DMS53 (cell line): Measurements from ENCODE around the gene THAP7.

Experiments
- DNase-seq: peaks from one replicate; lab custom pipeline; 2025; lab: John Stamatoyannopoulos, UW

THAP7 gene

DNA sequence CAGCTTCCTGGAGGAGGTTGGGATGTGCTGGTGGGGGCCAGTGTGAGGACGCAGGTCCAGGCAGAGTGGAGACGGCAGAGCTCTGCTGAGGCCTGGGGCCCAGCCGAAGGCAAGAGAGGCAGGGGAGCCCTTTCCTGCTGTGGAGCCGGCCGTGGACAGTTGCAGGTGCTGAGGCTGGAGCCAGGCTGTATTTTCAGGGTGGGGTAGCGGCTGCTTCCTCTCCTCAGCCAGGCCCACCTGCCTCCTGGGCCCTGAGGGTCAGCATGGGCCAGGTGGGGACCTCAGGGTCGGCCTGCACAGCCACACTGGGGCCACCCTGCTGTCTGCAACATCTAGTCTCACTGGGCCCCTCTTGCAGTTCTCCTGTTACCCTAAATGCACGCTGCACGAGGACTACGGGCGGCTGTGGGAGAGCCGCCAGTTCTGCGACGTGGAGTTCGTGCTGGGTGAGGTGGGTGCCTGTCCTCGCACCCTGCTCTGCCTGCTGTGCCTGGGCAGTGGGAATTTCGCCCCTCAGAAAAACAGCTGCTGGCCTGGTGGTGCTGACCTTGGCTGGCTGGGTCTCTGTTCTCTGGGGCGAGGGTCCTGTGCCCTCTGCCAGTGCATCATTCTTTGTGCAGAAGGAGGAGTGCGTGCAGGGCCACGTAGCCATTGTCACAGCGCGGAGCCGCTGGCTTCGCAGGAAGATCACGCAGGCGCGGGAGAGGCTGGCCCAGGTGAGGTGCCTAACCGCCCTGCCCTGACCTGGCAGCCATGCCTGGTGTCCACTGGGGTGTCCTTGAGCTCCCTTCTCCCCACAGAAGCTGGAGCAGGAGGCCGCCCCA lies 8.4 kb downstream of the THAP7 start:
- no peak for DNase-seq

DNA sequence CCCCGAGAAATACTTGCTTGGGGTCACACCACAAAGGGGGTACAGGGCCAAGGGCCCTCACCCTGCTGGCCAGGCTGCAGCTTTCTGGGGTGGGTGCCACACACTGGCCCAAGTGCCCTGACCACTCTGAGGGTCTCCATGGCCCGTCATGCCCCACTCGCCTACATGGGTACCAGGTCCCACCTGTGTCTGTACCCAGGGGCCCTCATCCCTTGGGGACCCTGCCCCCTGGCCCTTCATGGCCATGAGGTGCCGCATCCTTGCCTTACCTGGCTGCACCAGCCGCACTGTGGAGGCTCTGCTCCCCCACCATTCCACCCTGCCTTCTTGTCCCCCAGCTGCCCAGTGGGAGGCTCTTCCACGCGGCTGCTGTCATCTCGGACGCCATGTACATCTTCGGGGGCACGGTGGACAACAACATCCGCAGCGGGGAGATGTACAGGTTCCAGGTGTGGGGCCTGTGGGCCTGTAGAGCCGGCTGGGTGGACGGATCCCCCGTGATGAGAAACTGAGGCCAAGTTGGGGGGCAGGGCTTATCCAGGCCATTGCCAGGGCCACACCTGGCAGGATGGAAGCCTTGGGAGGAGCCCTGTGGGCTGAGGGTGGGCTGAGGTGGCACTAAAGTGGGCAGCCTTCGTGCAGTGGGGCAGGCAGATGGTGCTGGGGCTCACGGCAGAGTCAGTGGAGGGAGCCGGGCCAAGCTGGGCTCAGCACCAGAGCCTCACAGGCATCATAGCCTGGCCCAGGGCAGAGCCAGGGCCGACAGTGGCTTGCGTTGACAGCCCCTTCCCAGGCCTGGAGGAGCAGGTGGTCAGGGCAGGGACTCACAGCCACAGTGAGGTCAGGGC lies 9.2 kb downstream of the THAP7 start:
- no peak for DNase-seq

DNA sequence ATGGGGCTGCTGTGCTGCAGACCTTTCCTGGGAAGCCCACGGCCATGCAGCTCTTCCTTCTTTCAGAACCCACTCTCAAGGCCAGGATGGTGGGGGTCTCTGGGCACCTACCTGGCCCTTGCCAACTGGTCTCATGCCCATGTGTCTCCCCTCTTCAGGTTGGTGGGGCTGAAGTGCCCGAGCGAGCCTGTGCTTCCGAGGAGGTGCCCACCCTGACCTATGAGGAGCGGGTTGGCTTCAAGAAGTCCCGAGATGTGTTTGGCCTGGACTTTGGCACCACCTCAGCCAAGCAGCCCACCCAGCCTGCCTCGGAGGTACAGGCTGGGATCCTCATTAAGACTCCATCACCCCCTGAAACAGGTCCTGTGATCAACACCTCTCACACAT lies 9.9 kb downstream of the THAP7 start:
- DNase-seq = no peak

DNA sequence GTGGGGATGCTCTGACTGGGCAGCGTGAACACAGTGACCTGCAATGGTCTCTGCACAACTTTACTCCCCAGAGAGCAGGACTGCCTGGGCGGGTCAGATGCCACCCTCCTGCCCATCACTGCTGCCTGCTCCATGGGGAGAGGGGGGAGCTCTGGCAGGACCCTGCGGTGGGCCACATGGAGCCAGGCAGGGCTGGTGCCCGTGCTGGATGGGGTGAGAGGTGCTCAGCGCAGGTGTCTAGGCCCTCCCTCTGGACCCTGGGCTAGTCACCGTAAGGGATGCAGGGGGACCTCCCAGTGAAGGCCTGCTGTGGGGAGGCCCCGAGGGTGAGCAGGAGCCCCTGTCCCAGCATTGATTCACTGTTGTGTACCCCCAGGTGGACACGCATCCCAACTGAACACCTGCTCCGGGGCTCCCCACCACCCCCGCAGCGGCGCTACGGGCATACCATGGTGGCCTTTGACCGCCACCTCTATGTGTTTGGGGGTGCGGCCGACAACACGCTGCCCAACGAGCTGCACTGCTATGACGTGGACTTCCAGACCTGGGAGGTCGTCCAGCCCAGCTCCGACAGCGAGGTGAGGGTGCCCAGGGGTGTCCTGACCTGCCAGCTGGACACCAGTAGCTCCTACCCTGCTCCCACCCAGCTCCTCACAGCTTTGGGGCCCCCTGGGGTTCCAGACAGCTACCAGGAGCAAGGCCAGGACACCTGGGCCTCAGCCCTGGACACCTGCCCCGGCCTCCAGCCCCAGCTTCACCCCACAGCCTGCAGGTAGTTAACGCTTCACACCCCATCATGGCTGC lies 10.5 kb downstream of the THAP7 start:
- no peak for DNase-seq

DNA sequence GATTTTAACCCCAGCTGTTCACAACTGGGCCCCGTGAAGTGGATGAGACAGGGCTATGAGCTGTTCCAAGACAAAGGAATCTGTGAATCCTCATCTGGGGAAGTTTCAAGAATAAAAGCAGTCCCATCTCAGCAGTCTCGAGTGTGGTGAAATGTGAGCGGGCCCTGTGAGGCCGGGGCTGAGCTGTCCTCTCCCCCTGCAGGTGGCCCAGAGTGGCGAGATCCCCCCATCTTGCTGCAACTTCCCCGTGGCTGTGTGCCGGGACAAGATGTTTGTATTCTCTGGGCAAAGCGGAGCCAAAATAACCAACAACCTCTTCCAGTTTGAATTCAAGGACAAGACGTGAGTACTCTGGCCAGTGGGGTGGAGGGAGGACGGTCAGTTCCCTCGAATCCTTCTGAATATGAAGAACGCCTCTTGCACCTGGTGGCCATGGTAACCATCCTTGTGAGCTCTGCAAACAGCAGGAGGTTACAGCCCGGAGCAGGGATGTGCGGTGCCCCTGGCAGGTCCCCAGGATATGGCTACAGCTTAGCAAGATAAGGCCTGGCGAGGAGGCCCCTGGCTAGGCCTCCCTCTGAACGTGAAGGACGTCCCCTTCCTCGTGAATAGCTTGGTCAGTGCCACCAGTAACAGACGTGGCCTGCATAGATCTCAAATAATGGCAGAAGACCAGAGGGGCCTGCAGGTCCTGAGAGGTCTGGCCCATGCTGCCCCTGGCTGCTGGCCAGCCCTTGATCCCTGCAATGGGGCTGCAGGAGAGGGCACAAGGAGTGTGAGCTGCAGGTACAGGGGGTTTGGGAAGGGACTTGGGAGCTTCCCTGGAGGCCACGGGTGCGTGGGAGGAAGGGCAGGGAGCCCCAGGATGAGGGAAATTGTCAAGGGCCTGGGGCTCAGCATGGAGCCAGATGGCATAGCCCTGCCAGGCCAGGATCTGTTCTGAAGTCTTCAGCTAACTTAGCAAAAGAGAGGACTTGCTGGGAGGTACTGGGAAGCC lies 11.4 kb downstream of the THAP7 start:
- DNase-seq = no peak

DNA sequence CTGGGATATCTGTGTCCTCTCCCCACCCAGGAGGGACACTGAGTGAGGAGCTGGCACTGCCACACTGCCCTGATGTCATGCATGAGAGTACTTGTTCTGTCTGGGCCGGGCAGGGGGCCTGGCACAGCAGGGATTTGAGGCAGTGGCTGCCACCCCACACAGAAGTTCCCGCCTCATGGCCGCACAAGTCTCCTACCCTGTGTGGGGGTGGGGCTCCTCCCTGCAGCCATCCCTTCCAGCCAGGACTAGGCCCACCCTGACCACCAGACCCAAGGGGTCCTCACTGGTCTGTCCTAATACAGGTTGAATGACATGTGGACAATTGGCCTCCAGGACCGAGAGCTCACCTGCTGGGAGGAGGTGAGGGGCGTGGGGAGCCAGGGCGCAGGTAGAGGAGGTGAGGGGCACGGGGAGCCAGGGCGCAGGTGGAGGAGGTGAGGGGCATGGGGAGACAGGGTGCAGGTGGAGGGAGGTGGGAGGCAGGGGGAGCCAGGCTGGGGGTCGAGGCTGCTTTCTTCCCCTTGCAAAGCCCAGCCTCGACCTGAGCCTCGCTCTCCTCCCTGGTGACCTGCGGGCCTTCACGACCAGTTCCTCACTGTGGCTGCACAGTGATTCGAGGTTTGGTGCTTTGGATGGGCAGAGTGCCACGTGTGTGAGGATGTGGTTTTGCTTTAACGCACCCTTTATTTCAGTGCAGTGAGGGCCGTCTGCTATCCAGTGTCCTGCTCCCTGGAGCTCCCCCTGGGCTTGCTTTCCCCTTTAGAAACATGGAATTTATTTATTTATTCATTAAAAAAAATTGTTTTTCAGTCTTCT lies 12.4 kb downstream of the THAP7 start:
- no peak for DNase-seq

DNA sequence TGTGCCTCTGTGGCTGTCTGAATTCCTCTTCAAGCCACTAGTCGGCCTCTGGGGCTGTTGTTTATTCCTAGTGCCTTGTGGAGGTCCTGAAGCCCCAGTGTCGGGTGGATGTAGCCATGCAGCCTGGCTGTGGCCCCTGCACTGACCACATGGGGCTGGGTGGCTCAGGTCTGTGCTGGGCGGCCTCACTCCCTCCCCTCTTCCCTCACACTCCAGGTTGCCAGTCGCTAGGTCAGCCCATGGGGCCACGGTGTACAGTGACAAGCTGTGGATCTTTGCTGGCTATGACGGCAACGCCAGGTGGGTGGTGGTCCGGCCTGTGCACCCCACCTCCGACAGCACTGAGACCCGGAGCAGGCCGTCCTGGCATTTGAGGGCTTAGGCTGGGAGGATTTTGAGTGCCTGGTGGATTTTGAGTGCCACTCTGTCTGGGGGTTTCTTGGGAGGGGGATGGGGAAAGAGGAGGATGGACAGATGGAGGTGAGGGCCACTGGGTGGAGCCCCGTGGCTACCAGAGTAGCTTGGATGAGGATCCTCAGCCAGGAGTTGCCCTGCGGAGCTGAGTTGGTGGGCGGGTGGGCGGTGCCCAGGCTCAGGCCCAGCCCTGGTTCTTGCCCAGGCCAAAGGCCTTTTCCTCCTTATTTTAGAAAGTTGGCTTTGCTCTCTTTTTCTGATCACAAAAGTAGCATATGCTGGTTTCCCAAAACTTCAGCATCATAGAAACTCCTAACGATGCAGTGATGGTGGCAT lies 13.2 kb downstream of the THAP7 start:
- no peak for DNase-seq

DNA sequence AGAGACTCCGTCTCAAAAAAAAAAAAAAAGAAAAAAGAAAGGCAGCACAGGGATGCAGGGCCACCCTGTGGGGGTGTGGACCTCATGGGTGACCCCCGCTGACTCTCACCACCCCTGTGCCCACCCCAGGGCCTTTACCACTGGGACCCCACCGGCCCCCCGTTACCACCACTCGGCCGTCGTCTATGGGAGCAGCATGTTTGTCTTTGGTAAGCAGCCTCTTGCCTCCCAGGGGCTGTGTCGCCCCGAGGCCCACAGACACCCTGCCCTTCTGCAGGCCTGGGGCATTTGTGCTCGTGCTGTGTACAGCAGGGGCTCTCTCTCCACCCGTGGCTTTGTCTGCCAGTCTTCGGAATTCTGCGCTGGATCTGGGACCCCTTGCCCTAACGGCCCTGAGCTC lies 14.5 kb downstream of the THAP7 start:
- DNase-seq = no peak

DNA sequence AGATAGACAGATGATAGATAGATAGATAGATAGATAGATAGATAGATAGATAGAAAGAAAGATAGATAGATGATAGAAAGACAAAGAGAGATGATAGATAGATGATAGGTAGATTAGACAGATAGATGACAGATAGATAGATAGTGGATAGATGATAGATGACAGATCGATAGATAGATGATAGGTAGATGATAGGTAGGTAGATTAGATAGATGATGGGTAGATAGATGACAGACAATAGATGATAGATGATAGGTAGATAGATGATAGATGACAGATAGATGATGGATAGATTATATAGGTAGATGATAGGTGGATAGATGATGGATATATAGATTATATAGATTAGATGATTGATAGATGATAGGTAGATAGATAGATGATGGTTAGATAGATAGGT lies 15.6 kb downstream of the THAP7 start:
- no peak for DNase-seq

DNA sequence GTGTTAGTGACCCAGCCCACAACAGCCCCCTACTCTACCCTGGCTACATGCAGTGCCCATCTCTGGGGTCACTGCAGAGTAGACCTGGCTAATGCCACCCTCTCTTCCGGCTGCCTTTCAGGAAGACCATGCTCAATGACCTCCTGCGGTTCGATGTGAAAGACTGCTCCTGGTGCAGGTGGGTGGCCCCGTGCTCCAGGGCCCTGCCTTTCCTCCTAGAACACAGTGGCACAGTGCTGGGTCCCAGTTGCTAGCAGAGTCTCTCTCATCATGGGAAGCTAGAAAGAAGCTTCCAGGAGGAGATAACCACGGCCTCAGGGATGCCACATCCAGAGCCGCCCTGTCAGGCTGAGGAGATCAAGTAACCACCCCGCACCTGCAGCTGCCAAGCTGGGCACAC lies 16.2 kb downstream of the THAP7 start:
- DNase-seq = no peak

DNA sequence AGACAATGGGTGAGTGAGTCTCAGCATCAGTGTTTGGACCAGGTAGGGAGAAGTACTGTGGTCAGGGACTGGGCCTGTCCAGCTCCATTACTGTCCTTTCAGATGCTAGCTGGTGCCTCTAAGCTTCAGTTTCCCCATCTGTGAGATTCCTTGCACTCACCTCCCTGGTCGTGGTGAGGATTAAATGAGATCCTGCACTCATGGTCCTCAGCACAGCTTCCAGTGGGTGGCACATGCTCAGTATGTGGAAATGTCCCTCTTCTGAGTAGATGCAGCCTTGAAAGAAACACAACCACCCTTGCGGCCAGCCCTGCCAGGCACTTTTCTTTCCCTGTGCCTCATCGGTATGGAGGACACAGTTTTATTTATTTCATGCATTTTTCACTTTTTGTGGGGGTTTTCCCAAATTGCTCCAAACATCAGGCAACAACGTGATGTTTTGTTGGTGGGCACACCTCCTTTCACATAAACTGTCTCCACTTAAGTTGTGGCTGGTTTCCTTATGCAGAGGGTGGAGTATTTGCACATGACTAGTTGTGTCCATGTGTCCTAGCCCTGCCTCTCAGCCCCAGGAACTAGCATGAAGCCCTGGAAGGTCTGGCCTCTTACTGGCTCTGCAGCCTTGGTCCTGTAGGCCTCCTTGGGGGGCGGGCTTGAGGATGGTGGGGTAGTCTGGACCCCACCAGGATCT lies 18.7 kb downstream of the THAP7 start:
- DNase-seq = no peak

DNA sequence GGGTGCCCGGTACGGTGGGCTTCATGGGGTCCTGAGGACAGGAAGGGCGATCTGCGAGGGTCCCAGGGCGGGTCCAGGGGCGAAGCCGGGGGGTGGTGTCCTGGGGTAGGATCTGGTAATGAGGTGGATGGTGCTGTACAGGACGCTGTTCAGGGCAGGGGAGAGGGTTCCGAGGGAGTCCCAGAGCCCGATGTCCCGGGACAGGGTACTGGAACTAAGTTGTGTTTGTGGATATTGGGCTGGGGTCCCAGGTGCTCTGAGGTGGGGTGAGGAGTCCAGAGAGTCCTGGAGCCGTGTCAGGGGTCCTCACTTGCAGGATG lies 19.4 kb downstream of the THAP7 start:
- no peak for DNase-seq

DNA sequence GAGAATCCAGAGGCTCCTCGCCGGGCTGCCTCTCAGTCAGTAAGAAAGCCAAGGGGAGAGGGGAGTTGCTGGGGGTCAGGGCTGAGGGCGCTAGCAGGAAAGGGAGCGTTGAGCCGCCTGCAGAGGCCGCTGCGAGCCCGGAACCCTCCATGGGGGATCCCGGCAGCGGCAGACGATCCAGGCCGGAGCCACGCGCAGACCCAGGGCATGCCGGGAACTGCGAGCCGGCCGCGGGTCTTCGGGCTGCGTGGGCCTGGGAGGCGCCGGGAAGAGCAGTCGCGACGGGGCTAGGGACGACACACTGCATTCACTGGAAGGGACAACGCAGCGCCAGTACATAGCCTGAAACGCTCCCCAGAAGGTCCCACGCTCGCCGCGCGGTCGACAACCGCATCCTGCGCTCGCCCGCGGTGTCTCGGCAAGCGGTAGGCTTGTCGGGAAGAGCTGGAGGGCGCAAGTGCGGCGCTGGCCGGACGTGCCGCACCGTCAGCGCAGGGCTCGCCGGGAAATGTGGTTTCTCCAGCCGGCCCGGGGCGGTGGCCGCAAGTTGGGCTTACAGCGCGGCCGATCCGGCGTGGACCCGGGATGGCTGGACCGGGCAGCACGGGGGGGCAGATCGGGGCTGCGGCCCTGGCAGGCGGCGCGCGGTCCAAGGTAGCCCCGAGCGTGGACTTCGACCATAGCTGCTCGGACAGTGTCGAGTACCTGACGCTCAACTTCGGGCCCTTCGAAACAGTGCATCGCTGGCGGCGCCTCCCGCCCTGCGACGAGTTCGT lies 19.9 kb downstream of the THAP7 start, which contains the start of gene LZTR1:
Gene LZTR1 (plus strand): TSS at position 511 of the 776 bp plus-strand sequence. CDS start 75 bp downstream, at position 586.
- DNase-seq = peak; percentile 72

DNA sequence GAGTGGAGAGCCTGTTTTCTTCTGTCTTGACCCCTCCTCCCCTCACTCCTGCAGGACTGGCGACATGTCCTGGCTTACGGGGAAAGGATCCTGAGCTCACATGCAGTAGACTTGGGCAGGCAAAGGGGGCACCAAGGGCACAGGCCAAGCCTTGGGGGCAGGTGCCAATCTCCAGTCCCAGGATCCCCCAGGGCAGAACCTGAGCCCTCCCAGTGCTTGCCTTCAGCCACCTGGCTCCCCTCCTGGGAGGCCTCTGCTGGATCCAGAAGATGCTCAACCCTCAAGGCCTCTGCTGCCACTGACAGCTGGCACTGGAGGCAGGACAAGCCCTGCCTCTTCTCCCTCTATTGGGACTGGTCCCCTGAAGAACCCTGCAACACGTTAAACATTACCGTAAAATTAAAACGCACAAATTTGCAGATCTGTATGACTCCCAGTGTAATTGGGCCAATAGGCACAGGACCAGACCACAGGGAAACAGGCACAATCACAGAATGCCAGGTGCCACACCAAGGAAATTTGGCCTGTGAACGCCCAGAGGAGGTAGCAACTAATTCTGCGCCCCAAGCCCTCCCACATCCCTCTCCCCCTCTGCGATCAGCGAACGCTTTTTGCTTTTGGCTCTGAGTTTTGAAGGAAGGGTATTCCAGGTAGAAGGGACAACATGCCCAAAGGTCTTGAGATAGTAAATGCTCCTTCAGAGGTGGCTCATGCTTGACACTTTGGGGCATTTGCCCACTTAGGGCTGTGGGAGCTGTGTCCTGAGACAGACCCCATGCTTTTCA lies 20.8 kb downstream of the THAP7 start:
- DNase-seq = no peak

DNA sequence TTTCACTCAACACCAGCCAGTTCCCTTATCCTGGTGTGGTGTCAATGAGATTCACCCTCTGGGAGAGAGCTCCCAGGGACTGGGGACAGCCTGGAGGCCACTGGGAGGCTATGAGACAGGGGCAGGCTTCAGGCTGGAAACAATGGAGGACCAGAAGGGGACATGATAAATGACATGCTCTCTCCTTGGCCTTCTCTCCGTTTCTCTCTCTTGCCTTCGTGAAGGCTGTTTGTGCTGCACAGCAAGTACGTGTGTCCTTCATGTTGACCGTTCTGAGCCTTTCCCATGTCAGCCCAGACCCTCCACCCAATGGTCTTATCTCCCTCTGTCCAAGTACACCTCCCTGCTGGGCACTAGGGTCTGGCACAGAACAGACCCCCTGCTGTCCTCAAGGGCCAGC lies 21.4 kb downstream of the THAP7 start:
- no peak for DNase-seq

DNA sequence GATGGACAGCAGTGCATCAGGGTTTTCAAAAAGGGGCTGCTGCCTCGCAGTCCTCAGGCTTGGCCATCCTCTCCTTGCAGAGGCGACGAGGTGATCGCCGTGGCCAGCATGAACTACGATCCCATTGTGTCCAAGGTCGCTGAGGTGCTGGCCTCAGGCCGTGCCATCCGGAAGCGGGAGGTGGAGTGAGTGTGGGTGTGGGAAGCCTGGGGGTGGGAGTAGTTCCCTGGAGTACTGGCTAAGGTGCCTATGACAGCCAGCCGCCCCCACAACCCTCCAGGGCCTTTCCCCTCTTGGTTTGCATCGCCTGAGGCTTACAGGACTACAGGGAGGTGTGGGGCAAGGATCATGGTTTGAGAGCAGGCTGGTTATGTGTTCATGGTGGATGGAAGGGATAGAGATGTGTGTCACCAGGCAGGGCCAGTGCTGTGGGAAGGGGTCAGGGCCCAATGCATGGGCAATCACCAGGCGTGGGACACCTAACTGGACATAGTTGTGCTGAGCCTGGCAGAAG lies 21.9 kb downstream of the THAP7 start:
- DNase-seq = no peak

DNA sequence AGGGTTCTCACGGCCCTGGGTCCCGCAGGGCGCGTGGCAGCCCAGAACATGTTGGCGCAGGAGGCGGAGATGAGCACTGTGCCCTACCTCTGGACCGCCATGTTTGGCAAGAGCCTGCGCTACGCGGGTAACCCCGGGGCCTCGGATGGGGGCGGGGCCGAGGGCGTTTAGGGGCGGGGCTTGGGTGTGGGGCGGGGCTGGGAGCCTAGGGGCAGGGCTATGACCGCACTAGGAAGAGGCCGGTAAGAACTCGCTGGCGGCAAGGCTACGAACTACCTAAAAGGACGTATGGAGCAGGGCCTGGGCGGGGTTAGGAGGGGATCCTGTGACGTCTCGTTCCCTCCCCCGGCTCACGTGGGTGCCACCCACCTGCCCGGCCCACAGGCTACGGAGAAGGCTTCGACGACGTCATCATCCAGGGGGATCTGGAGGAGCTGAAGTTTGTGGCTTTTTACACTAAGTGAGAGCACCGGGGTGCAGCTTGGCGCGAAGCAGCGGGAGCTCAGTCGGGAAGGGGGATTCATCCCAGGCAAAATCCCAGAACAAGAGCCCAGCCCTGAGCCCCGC lies 22.6 kb downstream of the THAP7 start:
- DNase-seq = no peak
